Activated naive CD8-positive, alpha-beta T cell (primary cell): ENCODE data around the gene CDS2.

Experiments
- H3K27ac Mint-ChIP-seq: one replicate; pipeline ENCODE4 v1.8.0; 2021; ENCODE audit warnings: mixed read lengths
- H3K27me3 Mint-ChIP-seq: one replicate; pipeline ENCODE4 v1.8.0; 2021; ENCODE audit warnings: mixed read lengths
- H3K36me3 Mint-ChIP-seq: one replicate; pipeline ENCODE4 v1.8.0; 2021; ENCODE audit warnings: mixed read lengths
- H3K4me1 Mint-ChIP-seq: one replicate; pipeline ENCODE4 v1.8.0; 2021; ENCODE audit warnings: low read depth, mixed read lengths
- H3K4me3 Mint-ChIP-seq: one replicate; pipeline ENCODE4 v1.8.0; 2021; ENCODE audit warnings: mild to moderate bottlenecking, mixed read lengths
- H3K9me3 Mint-ChIP-seq: one replicate; pipeline ENCODE4 v1.8.0; 2021; ENCODE audit warnings: low read depth, mixed read lengths

The CDS2 gene

DNA sequence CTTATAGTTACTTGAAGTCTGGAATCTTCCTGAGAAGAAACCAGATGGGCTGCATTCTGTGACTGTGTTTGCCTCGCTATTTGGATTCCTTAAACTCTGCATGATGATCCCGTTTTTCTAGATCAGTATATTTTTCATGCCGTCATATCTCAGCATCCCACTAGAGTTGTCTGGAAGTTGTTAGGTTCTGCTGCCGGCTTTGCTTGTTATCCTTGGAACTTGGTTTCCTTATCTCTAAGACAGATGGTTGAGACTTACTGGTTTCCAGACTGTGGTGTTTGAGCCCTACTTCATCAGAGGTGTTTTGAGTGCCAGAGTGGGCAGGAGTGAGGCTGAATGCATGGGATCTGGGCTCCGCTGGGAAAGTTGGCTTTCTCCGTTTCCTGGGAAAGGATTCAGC lies 50.3 kb downstream of the CDS2 start:
- Mint-ChIP-seq H3K27ac (no peak overlapping the region), H3K27me3 (no peaks in the 10 kb centered on the region), H3K4me3 (no peak overlapping the region), H3K4me1 (peaks cover 7% of the 10 kb centered on the region), H3K36me3 (no peaks in the 10 kb centered on the region), H3K9me3 (no peaks in the 10 kb centered on the region)

- no peaks in the 10 kb centered on the region for H3K36me3 Mint-ChIP-seq
- no peaks in the 10 kb centered on the region for H3K27me3 Mint-ChIP-seq
- H3K4me3 Mint-ChIP-seq, result no peak overlapping the region
- H3K4me1 Mint-ChIP-seq, result no peaks in the 10 kb centered on the region
- H3K9me3 Mint-ChIP-seq, result no peaks in the 10 kb centered on the region
- peak overlapping the region; percentile 22 for H3K27ac Mint-ChIP-seq
Measured at GRCh38 chr20:5178046-5178445, 51.2 kb downstream of the CDS2 start.

GRCh38 chr20:5180421-5180820 lies 53.6 kb downstream of the CDS2 start:
- Mint-ChIP-seq H3K27me3 (no peaks in the 10 kb centered on the region), H3K27ac (no peak overlapping the region), H3K36me3 (no peaks in the 10 kb centered on the region), H3K4me1 (no peaks in the 10 kb centered on the region), H3K4me3 (no peak overlapping the region), H3K9me3 (no peaks in the 10 kb centered on the region)

- Mint-ChIP-seq H3K27ac (no peak overlapping the region), H3K9me3 (no peaks in the 10 kb centered on the region), H3K36me3 (no peaks in the 10 kb centered on the region), H3K4me3 (no peak overlapping the region), H3K27me3 (no peaks in the 10 kb centered on the region), H3K4me1 (no peaks in the 10 kb centered on the region)
Measured at GRCh38 chr20:5180933-5181332, 54.1 kb downstream of the CDS2 start.

- Mint-ChIP-seq H3K27me3 (no peaks in the 10 kb centered on the region), H3K9me3 (no peaks in the 10 kb centered on the region), H3K27ac (no peak overlapping the region), H3K36me3 (no peaks in the 10 kb centered on the region), H3K4me1 (no peaks in the 10 kb centered on the region), H3K4me3 (no peak overlapping the region)
Measured at GRCh38 chr20:5181492-5181891, 54.7 kb downstream of the CDS2 start.

- H3K4me3 Mint-ChIP-seq, result no peak overlapping the region
- no peak overlapping the region for H3K27ac Mint-ChIP-seq
- H3K27me3 Mint-ChIP-seq, result no peaks in the 10 kb centered on the region
- no peaks in the 10 kb centered on the region for H3K36me3 Mint-ChIP-seq
- no peaks in the 10 kb centered on the region for H3K9me3 Mint-ChIP-seq
- H3K4me1 Mint-ChIP-seq, result no peaks in the 10 kb centered on the region
Measured at GRCh38 chr20:5181958-5182357, 55.1 kb downstream of the CDS2 start.

DNA sequence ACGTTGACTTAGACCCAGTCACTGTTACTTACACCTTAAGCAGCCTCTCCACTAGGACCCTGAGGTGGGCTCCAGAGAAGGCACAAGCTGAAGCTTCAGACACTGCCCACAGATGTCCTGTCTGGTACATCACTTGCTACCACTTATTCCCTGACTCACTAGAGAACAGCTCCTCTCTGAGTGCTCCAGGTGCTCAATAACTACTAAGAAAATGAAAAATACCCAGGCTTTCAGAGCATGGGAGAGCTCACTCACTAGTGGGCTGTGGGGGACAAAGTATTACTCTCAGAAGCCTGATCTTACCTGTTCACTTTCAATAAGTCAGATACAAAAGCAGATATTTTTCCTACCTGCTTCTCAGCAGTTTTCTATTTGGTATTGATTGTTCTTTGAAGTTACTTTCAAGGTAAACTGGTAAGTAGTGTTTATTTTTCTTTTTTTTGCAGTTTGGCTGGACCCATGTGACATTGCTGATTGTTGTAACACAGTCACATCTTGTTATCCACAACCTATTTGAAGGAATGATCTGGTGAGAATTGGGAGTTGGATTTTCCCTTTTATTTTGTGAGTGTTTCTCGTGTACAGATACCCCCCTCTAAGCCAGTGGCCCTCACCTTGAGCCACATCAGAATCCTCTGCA lies 55.9 kb downstream of the CDS2 start:
- Mint-ChIP-seq H3K27ac (peak overlapping the region; percentile 8), H3K4me1 (no peaks in the 10 kb centered on the region), H3K27me3 (no peaks in the 10 kb centered on the region), H3K4me3 (no peak overlapping the region), H3K9me3 (no peaks in the 10 kb centered on the region), H3K36me3 (no peaks in the 10 kb centered on the region)

DNA sequence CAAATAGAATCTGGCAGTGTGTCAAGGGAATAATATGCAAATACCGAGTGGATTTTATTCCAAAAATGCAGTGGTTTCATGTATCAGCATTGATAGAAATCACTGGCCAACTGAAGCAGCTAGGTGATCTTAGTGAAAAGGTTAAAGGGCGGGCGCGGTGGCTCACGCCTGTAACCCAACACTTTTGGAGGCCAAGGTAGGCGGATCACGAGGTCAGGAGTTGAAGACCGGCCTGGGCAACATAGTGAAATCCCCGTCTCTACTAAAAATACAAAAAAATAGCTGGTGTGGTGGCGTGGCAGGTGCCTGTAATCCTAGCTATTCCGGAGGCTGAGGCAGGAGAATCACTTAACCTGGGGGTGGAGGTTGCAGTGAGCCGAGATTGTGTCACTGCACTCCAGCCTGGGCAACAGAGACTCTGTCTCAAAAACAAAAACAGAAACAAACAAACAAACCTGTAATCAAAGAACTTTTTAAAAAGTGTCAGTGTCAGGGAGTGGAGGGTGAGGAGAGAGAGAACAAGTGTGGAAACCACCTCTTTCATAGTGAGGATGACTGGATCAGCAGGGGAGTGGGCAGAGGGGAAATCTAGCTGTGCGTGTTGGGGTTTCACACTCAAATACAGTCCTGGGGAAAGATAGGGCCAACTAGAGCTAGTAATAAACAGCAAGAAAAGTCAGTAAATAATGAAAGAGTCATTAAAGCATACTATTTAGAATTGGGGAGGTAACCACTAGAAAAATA lies 57.1 kb downstream of the CDS2 start:
- no peaks in the 10 kb centered on the region for H3K9me3 Mint-ChIP-seq
- no peaks in the 10 kb centered on the region for H3K36me3 Mint-ChIP-seq
- peak overlapping the region; percentile 70 for H3K27ac Mint-ChIP-seq
- no peak overlapping the region for H3K4me3 Mint-ChIP-seq
- H3K27me3 Mint-ChIP-seq, result no peaks in the 10 kb centered on the region
- no peaks in the 10 kb centered on the region for H3K4me1 Mint-ChIP-seq

GRCh38 chr20:5184684-5185083 lies 57.9 kb downstream of the CDS2 start:
- peak overlapping the region; percentile 41 for H3K27ac Mint-ChIP-seq
- H3K4me3 Mint-ChIP-seq, result no peak overlapping the region
- no peaks in the 10 kb centered on the region for H3K36me3 Mint-ChIP-seq
- H3K4me1 Mint-ChIP-seq, result no peaks in the 10 kb centered on the region
- no peaks in the 10 kb centered on the region for H3K9me3 Mint-ChIP-seq
- H3K27me3 Mint-ChIP-seq, result no peaks in the 10 kb centered on the region

DNA sequence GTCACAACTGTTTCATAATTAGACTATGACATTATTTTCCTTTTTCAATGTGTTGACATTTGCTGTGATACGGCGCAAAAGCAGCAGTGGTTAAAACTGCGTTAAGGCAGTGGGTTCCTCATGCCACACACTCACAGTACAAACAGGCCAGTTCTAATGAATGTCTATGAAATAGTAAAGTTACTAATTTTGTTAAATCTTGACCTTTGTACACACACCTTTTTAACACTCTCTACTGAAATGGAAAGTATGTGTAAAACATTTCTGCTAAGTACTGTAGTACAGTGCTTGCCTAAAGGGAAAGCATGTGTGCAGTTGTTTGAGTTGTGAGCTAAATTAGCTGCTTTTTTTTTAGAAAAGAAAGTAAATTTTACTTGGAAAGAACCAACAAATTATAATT lies 60.3 kb downstream of the CDS2 start:
- H3K4me1 Mint-ChIP-seq, result no peaks in the 10 kb centered on the region
- no peaks in the 10 kb centered on the region for H3K36me3 Mint-ChIP-seq
- no peaks in the 10 kb centered on the region for H3K9me3 Mint-ChIP-seq
- no peak overlapping the region for H3K4me3 Mint-ChIP-seq
- no peaks in the 10 kb centered on the region for H3K27me3 Mint-ChIP-seq
- H3K27ac Mint-ChIP-seq, result no peak overlapping the region

DNA sequence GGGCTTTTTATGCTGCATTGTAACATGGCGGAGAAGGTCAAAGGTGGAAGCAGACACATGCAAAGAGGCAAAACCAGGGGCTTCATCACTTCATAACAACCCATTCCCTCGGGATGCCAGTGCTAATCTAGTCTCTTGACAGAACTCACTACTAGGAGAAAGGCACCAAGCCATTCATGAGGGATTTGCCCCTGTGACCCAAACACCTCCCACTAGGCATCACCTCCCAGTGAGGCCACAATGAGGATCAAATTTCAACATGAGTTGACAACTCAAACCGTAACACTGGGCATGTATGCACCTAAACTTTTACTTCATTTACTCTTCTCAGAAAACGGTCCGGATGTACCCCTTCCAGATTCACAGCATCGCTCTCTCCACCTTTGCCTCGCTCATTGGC lies 61.9 kb downstream of the CDS2 start:
- Mint-ChIP-seq H3K27ac (peak overlapping the region; percentile 50), H3K4me3 (no peak overlapping the region), H3K36me3 (no peaks in the 10 kb centered on the region), H3K9me3 (no peaks in the 10 kb centered on the region), H3K27me3 (no peaks in the 10 kb centered on the region), H3K4me1 (peaks cover 1% of the 10 kb centered on the region)

DNA sequence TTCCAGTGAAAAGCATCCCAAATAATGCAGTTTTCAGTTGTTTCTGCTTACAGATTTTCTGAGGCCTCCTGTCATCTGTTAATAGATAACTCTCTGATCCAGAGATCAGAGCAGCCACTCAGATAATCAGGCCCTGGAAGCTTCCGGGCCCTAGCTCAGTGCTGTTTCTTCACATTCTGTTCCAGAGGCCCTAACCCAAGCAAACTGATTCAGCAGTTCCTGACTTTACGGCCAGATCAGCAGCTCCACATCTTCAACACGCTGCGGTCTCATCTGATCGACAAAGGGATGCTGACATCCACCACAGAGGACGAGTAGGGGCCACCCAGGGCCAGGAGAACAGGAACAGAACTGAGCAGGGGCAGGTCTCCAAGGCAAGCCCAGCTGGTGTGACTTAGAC lies 63.1 kb downstream of the CDS2 start:
- no peaks in the 10 kb centered on the region for H3K36me3 Mint-ChIP-seq
- no peaks in the 10 kb centered on the region for H3K27me3 Mint-ChIP-seq
- no peaks in the 10 kb centered on the region for H3K9me3 Mint-ChIP-seq
- no peak overlapping the region for H3K27ac Mint-ChIP-seq
- no peak overlapping the region for H3K4me3 Mint-ChIP-seq
- peaks cover 1% of the 10 kb centered on the region for H3K4me1 Mint-ChIP-seq

- Mint-ChIP-seq H3K27me3 (no peaks in the 10 kb centered on the region), H3K9me3 (no peaks in the 10 kb centered on the region), H3K4me3 (no peak overlapping the region), H3K27ac (no peak overlapping the region), H3K4me1 (peaks cover 1% of the 10 kb centered on the region), H3K36me3 (no peaks in the 10 kb centered on the region)
Measured at GRCh38 chr20:5190444-5190843, 63.6 kb downstream of the CDS2 start.

DNA sequence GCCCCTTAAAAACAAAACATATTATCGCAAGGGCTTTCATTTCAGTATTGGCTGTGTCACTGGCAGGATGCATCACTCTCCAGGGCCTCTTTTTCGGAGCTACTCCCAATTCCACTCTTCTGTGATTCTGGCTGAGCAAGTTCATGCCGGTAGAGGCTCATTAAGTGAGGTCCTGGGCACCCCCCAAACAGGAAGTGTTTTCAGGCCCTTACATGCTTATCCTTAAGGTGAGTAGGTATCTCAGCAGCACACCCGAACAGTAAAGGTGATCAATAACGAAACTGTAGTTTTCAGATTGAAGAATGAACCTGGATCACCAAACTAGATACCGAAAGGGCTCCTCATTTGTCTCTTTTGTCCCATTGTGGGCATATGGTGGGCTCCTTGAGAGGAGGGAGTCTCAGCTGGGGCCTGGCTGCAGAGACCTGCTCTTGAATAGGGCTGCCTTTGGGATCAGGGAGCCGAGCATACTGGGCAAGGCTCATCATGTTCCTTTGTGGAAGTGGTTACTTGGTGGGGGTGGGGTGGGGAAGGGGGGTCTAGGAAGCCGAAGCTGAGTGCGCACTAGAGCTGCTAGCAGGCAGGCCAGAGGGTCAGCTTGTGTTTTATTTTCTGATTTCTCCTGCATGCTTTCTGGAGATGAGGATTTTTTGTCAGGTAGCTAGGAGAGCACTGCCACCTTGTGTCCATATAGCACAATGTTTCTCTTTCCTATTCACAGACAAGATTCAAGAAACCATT lies 65.2 kb downstream of the CDS2 start:
- peaks cover 1% of the 10 kb centered on the region for H3K4me1 Mint-ChIP-seq
- no peaks in the 10 kb centered on the region for H3K9me3 Mint-ChIP-seq
- no peaks in the 10 kb centered on the region for H3K27me3 Mint-ChIP-seq
- peak overlapping the region; percentile 22 for H3K27ac Mint-ChIP-seq
- peaks cover 2% of the 10 kb centered on the region for H3K36me3 Mint-ChIP-seq
- H3K4me3 Mint-ChIP-seq, result no peak overlapping the region

DNA sequence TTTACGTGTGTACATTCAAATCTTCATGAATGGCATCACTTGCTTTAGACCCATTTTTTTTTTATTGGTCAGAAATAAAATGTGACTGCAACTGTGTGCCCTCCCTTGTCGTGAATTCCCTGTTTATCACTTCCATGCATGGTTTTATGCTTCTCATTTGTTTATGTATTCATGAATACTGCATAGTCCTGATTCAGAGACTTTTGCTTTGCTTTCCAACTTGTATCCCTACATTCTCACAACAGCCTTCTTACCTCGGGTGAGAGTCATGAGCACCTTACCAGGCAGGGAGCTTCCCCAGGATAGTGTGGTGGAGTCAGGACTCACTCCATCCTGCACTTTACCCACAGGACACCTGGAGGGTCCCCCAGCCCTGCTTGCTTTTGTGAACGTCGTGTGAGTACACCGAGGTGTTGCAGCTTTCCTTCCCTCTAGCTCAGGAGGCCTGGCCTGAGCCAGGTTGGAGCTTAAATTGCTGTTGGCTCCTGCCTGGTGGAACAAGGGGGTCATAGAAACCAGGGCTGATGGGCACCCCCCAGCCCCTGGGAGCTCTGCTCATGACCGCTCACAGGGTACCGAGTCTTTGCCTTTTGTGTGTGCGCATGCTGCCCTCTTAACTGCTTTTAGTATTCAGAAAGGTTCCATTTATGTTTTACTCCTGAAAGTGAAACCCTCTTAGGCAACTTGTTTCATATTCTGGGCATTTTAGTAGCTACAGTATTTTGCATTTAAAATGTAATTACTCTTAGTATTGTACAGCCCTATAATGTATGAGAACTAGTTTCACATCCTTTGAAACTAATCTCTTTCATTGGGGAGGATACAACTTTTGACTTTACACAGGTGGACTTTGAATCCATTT lies 66.0 kb downstream of the CDS2 start:
- H3K36me3 Mint-ChIP-seq, result peaks cover 2% of the 10 kb centered on the region
- no peaks in the 10 kb centered on the region for H3K9me3 Mint-ChIP-seq
- H3K4me3 Mint-ChIP-seq, result no peak overlapping the region
- H3K4me1 Mint-ChIP-seq, result peaks cover 1% of the 10 kb centered on the region
- peak overlapping the region; percentile 22 for H3K27ac Mint-ChIP-seq
- no peaks in the 10 kb centered on the region for H3K27me3 Mint-ChIP-seq
